ENCODE data around the gene INSIG1.

Gene INSIG1

DNA sequence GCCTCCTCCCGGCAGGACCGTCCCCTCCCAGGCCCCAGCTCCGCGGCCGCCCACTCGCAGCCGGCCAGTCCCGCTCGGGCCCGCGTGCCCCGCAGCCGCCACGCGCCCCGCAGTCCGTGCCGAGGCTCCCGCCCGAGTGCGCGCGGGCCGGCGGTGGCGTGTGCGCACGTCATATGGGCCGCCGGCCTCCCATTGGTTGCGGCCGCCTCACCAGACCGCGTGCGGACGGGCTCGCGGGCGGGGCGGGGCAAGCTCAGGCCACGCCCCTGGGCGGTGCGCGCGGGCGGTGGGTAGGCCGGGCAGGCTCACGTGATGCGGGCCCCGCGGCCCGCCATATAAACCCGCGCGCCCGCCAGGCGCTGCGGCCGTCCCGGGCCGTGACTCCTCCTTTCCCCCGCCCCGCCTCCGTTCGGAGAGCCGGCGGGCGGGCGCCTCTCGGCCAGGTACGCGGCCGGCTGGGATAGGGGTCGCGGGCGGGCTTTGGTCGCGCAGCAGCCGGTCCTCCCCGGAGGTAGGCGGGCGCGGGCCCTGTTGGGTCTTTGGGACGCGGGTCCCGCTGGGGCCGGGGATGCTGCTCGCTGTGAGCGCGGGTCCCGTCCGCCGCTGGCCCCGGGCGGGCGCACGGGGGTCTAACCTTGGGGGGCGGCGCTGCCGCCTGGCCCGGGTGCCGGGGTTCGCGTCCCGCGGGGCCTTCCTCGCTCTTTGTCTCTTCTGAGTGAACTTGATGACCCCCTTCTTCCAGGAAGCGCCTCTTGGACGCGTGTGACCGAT is at the start of gene INSIG1:
Gene INSIG1 (plus strand): TSS at position 362 of the 771 bp plus-strand sequence. CDS start 408 bp downstream, at position 770.
- peak; percentile 97 for DNase-seq

DNA sequence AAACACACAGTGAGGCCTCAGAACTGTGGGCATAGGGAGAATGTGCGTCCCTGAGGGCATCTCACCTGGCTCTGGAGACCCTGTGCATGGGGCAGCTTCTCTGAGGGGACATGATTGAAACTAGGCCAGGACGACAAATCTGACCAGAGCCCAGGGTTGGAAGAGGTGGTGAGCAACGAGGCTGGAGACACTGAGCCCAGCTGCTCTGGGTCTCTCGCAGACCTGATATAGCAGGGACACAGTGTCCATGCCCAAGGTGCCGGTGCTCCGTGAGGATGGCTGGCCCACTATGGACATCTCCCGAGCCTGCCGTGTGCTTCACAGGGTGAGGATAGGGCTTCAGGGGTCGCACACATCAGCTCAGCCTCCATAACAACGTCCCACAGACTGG is 49.3 kb upstream of the INSIG1 start:
- DNase-seq: no peak

DNA sequence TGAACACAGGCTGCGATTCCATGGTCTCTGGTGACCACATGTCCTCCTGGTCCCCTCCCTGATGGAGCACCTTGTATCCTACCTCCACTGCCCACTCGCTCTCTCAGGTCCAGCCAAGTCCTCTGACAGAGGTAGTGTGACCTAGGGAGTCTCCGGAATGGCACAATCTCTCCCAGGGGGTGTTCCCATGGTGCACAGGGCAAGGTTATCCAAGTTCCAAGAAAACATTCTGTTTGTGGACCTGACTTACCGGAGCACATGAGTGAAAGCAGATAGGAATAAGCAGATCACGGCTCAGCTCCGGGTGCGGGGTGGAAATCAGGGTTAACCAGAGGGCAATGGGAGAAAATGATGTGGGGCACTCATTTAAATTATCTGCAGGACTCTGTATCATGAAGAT is 45.8 kb upstream of the INSIG1 start:
- no peak for DNase-seq

DNA sequence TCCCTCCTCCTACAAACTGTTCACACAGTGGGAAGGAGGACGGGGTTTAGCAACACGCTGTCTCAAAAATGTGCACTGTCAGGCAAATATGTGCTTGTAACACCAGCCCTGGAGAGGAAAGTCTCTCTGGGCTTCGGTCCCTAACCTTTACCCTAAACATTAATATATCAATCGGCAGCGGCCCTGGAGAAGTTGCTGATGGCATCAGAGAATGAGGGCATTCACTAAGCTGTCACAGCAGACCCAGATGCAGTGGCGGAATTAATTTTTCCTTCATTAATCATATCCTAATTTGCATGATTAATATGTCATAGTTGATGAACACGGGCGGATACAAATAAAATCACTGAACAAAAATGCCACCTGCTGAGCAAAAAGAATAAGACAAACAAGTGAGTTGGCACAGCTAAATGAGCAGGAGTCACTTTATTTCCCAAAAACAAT is 45.2 kb upstream of the INSIG1 start:
- no peak for DNase-seq

DNA sequence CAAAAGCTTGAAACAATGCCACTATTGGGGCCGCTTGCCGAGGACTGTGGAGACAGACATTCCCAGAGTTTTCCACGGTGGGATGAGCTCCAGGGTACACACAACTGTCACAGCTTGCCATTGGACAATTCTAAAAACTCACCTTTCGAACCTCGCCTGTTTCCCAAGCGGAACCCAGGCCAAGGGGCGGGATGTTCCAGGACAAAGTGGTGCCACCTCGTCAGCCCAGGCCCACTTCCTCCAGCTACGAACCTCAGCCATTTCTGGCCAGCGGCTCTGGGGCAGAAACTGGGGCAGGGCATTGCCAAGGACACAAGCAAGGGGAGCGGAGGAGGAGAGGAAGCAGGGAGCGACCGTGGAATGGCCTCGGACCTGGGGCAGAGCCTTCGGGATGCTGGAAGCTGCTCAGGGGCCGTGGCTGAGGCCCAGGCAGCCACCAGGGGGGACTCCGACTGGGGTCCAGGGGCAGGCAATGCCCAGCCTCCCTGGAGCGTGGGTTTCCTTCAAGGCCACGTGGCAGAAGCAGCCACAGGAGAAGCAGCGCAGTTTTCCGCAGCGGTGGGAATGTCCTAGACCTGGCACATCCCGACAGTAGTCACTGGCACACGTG is 44.7 kb upstream of the INSIG1 start:
- no peak for DNase-seq

- no peak for DNase-seq
These were observed 43.7 kb upstream of the INSIG1 start for GRCh38 chr7:155254018-155254417.

DNA sequence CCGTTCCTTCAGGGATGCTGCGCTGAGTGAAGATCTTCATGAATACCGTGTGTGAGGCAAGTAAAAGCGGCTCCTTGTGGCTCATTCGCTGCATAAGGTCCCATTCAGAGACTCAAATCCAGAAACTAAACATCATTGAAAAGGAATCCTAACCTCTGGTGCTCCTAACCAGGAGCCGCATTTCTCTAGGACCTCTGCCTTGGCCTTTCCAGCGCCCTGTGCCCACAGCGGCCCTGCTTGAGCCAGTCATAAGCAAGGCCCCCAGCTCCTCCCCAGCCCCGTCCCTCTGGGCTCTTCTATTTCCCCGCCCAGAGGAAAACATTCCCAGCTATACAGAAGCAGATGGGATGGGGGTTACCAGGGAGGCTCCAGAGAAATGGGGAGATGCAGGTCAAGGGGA is 42.6 kb upstream of the INSIG1 start:
- DNase-seq: no peak

- no peak for DNase-seq
These were observed 42.1 kb upstream of the INSIG1 start for GRCh38 chr7:155255621-155256020.

GRCh38 chr7:155256081-155256760 is 41.5 kb upstream of the INSIG1 start:
- no peak for DNase-seq

DNA sequence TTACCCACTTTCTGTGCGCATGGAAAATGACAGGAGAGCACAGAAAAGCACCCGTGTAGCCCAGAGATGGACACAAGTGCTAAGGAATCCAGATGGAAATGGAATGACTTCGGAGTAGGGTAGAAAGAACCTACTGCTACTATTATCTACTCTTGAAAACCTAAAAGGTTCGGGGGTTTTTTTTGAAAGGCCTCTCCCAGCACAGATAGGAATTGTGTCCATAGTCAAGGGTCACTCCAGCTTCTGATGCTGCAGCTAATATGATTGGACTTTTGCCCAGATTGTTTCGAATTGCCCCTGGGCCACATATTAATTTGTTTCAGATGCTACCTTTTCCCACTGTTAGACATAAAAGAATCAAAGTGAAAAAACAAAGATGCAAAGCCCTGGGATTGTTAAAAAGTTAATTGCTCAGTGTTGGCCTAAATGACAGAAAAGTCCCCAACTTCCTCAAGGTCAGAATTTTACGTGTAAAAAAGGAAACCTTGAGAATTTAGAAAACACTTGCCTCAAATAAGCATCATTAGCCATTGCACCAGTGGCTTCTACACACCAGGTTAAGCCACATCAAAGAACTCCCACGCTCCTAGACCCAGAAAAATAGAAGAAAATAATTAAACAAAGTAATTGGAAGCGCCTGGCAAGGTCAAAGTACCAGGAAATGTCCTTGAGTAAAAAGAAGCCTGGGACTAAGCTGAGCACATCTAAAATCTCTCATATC is 40.8 kb upstream of the INSIG1 start:
- no peak for DNase-seq

DNA sequence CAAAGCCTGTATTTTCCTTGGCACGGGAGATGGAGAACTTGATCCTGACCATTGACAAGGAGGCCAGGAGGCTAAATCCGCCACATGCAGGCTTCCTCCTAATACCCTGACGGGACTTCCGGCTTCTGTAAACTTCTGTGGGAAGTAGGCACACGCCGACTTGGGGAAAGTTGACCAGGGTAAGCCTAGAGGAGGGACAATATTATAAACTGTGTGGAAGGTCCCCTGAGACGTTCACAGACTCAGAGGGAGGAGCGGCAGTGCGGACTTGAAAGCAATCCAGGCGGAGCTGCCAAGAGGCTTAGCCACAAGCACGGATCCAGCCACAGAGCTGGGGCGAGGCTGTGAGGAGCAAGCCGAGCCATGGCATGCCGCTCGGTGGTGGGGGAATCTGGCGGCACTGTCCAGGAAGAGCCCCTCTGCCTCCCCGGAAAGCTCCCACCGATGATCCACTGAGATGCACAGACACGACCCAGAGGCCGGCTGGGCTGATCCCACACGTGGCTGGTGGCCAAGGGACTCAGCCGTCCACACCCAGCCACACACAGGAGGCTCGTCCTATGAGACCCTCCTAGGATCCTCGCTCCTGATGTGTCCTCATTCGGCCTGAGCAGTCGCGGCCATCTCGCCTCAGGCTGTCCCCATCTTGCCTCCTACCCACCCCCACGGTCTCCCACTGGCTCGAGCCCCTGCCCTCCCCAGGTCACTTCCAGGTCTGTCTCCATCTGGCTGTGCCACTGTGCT is 40.0 kb upstream of the INSIG1 start:
- peak; percentile 74 for DNase-seq

- peak; percentile 52 for DNase-seq
These were observed 39.5 kb upstream of the INSIG1 start for GRCh38 chr7:155258226-155258560.

DNA sequence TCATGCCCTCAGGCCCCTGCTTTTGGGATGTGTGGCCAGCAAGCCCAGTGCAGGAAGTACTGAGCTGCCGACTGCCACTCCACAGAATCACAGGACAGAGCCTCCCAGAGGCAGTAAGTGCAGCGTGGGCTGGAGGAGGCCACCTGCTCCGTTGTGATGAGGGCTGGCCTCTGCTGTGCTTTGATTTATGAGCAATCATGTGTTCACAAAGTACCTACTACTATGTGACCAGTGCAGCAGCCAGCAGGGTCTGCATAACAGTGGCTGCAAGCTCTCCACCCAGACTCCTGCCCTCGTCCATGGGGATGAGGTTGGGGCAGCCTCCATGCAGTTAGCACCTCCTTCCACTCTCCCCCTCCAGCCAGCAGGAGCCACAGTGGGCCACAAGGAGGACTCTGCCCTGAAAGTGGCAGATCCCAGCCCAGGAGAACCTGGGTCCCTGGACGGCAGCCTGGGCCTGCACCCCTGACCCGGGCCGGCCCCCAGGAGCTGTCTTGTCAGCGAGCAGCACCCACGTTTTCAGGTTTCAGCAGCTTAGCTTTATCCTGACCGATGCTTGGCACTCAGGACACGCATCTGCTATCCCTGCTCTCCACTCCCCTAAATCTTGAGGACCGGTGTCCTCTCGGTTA is 37.7 kb upstream of the INSIG1 start:
- no peak for DNase-seq

- no peak for DNase-seq
These were observed 37.2 kb upstream of the INSIG1 start for GRCh38 chr7:155260498-155260872.

DNA sequence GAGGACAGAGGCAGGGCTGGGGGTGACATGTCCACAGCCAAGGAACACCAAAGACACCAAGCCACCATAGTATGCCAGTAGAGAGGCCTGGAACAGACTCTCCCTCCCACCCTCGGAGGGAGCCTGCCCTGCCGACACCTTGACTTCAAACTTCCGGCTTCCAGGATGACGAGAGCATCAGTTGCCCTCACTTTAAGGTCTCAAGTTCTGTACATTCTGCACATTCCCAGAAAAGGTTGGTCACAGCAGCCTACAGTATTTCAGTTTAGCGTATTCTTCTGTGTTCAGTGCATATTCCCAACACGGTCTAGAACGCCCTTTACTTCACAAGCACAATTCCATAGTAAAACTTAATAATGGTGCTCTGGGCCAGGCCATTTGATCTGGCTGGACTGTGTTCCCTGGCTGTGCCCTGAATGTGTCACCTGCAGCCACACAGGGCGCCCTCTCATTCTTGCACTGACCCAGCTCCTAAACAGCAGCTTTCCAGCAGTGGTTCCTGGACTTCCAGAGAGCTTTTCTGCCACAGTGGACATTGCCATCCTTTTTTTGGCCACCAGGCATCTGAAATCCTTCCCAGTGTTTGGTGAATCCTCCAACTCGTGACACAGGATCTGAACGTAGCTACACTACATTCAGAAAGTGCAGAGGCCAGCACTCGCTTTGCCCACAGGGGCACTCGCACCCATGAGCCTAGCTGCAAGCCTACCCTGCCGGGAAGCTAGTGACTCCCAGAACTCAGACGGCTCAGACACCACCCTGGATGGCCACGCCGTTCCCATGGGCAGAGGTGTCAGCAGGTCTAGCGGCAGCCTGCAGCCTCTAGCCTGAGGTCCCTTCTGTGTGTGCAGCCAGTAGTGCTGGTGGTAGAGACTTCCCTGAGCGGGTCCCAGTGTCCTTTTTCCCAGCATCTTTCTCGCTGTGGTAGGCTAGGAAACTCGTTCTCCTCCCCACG is 36.4 kb upstream of the INSIG1 start:
- no peak for DNase-seq

DNA sequence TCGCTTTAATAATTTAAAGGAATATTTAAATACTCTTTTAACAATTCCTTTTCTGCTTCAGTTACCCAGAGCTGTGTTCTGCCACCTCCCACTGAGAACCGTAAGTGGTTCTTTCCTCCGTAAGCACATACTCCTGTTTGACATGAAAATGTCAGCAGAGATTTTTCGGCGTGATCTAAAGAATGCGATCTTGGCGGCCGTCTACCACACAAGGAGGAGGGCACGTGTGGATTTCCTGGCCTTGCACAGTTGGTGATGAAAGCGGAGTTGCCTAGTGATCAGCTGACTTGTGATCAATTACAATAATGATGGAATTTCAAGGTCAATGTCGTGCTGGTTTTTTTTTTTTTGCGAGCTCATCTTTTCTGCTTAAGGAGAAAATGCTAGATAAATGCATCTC is 35.6 kb upstream of the INSIG1 start:
- DNase-seq: no peak

GRCh38 chr7:155263051-155263450 is 34.6 kb upstream of the INSIG1 start:
- no peak for DNase-seq

GRCh38 chr7:155263581-155264143 is 34.0 kb upstream of the INSIG1 start:
- no peak for DNase-seq

DNA sequence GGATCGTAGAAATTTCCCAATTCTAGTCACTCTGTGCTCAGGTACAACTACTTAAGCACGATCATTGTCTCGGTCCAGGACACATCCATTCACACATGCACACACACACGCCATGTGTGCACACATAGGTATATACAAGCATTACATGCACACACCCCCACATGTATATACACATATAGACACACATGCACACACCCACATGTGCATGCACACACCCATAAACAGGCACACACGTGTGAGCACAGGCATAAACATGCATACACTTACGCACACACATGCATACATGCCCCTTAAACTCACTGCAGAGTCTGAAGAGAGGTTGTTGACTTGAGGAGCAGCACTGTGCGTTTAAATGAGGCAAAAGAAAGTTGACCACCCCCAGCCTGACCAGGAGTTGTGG is 32.5 kb upstream of the INSIG1 start:
- DNase-seq: no peak

DNA sequence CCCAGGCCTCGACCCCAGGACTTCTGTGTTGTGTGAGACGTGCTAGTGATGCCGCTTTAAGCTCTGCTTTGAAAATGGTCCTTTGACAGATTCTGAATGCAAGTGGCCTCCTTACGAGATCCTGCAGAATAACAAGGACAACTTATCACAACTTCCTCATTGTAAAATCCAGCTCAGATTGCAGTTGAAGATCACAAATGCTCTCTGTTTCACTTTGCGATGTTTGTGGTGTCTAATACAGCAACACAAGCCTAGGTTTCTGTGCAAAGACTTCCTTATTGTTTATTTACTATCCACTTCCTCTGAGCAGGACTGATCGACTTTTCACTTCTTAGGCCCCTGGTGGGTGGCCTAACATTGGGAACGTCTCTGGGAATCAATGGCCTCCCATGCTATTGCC is 31.7 kb upstream of the INSIG1 start:
- no peak for DNase-seq

DNA sequence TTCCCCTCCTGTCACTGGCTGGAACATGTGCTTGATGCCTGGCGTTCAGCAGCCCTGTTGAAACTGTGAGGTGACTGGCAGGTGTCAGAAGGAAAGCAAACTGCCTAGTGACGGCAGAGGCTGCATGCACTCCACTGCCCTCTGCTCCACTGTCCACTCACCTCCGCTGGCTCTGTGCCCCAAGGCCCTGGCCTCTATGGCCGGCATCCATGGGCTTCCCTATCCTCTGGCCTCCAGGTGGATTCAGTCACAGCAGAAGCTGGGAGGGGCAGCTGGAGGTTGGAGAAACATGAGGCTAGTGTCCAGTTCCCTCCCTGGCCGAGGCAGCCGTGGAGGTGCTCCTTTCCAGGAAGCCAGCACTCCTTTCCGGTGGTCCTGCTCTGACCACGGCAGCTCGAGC is 31.2 kb upstream of the INSIG1 start:
- no peak for DNase-seq

All from right forelimb (tissue), 1 donor.